TTC549 (cell line): ENCODE results near the gene SLC23A1.
"Not testable (repeated sequence)": the region's sequence is repeated elsewhere in the genome, so short reads cannot be mapped to it uniquely, and the experiment has no call there.

Experiments
- FAIRE-seq: peaks from 2 replicates; lab custom pipeline; 2012; peaks lifted over from hg19 to GRCh38; lab: Jason Lieb, UNC

SLC23A1 gene

GRCh38 chr5:139389701-139390638, 6.9 kb upstream of the SLC23A1 start, which contains the start of gene MZB1:
MZB1 (minus strand) TSS chr5:139389913; CDS start chr5:139389856, 57 bp downstream.
- no peak for FAIRE-seq

GRCh38 chr5:139388198-139388821, 5.2 kb upstream of the SLC23A1 start:
- FAIRE-seq: no peak

GRCh38 chr5:139387611-139388197, 4.6 kb upstream of the SLC23A1 start:
- no peak for FAIRE-seq

- not testable (repeated sequence) for FAIRE-seq
Measured at GRCh38 chr5:139386956-139387355, 3.9 kb upstream of the SLC23A1 start.

- FAIRE-seq: no peak
Measured at GRCh38 chr5:139386050-139386438, 2.9 kb upstream of the SLC23A1 start.

GRCh38 chr5:139385061-139386049, 2.3 kb upstream of the SLC23A1 start:
- no peak for FAIRE-seq

- FAIRE-seq: no peak
Measured at GRCh38 chr5:139384591-139385051, 1.5 kb upstream of the SLC23A1 start.

- no peak for FAIRE-seq
Measured at GRCh38 chr5:139383993-139384590, 995 bp upstream of the SLC23A1 start.

GRCh38 chr5:139382807-139383206, 290 bp downstream of the SLC23A1 start:
- FAIRE-seq: no peak

GRCh38 chr5:139381837-139382761, 998 bp downstream of the SLC23A1 start:
- no peak for FAIRE-seq

GRCh38 chr5:139379626-139380449, 3.3 kb downstream of the SLC23A1 start:
- FAIRE-seq: no peak

GRCh38 chr5:139378941-139379361, 4.1 kb downstream of the SLC23A1 start:
- no peak for FAIRE-seq

- no peak for FAIRE-seq
Measured at GRCh38 chr5:139378101-139378825, 4.8 kb downstream of the SLC23A1 start.

GRCh38 chr5:139377226-139377625, 5.9 kb downstream of the SLC23A1 start:
- no peak for FAIRE-seq

- no peak for FAIRE-seq
Measured at GRCh38 chr5:139376364-139376763, 6.7 kb downstream of the SLC23A1 start.

- FAIRE-seq: no peak
Measured at GRCh38 chr5:139374909-139375308, 8.2 kb downstream of the SLC23A1 start.

GRCh38 chr5:139371482-139372435, 11.3 kb downstream of the SLC23A1 start:
- FAIRE-seq: no peak
